BJ (cell line): ENCODE measurements around the gene IL11RA. TPM values are rescaled to one million over a fixed set of nuclear protein-coding genes. Genes with fewer than 3 reads are reported as not detected.

Experiments used
- CTCF ChIA-PET: fragments of 350-600 bp; formaldehyde crosslinking; extraction: SDS; loops from one replicate; lab custom pipeline; 2021; ENCODE audit warnings: antibody characterized with exemption, inconsistent platforms; lab: Yijun Ruan, JAX
- POLR2A ChIA-PET: fragments of 300-600 bp; sonication (Branson Sonifier 250); formaldehyde crosslinking; extraction: SDS; loops from one replicate; lab custom pipeline; 2021; ENCODE audit warnings: antibody characterized with exemption; lab: Charles Lee
- DNase-seq: peaks from one replicate; pipeline ENCODE4 v3.0.0-alpha.2; 2011; ENCODE audit warnings: low read depth
- H3K27me3 ChIP-seq: 2 replicates; pipeline ENCODE4 v1.6.0; 2011; ENCODE audit warnings: low read length; ENCODE audit not compliant: control insufficient read depth, insufficient read depth
- H3K36me3 ChIP-seq: 2 replicates; pipeline ENCODE4 v1.5.1; 2011; ENCODE audit warnings: low read length; ENCODE audit not compliant: control insufficient read depth, insufficient read depth
- H3K4me3 ChIP-seq: 2 replicates; pipeline ENCODE4 v1.5.1; 2011; ENCODE audit warnings: low read depth, mild to moderate bottlenecking, control low read depth, low read length
- polyA plus RNA-seq: library from polyadenylated mRNA; depleted of rRNA; stranded (reverse); fragments of >200 nt; gene quantifications from 2 replicates; pipeline ENCODE4 v1.2.3, GENCODE V29; 2011
- TF ChIP-seq, protein P1 (sequence below): IDR thresholded peaks from 2 replicates; pipeline ENCODE4 v1.5.1; 2011; ENCODE audit warnings: low read depth, mild to moderate bottlenecking, control low read depth, inconsistent platforms, low read length, moderate library complexity; ENCODE audit not compliant: insufficient read depth

IL11RA gene
- polyA plus RNA-seq, 1 experiment = 38.4 TPM

GRCh38 chr9:34607331-34607730 is 44.7 kb upstream of the IL11RA start:
- H3K27me3 ChIP-seq = peaks cover 4% of the 10 kb centered on the region
- CTCF ChIA-PET = interaction anchor here (0.6 to 5.3 kb wide), 4 partner anchors 16 to 59 kb away, joined by 3 to 26 read pairs (median 3); no protein-coding TSS in a partner anchor
- TF ChIP-seq, protein P1, sequence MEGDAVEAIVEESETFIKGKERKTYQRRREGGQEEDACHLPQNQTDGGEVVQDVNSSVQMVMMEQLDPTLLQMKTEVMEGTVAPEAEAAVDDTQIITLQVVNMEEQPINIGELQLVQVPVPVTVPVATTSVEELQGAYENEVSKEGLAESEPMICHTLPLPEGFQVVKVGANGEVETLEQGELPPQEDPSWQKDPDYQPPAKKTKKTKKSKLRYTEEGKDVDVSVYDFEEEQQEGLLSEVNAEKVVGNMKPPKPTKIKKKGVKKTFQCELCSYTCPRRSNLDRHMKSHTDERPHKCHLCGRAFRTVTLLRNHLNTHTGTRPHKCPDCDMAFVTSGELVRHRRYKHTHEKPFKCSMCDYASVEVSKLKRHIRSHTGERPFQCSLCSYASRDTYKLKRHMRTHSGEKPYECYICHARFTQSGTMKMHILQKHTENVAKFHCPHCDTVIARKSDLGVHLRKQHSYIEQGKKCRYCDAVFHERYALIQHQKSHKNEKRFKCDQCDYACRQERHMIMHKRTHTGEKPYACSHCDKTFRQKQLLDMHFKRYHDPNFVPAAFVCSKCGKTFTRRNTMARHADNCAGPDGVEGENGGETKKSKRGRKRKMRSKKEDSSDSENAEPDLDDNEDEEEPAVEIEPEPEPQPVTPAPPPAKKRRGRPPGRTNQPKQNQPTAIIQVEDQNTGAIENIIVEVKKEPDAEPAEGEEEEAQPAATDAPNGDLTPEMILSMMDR = no peak
- no peak overlapping the region for H3K4me3 ChIP-seq
- no peak for DNase-seq
- POLR2A ChIA-PET = no interaction called here
- H3K36me3 ChIP-seq = no peaks in the 10 kb centered on the region

DNA sequence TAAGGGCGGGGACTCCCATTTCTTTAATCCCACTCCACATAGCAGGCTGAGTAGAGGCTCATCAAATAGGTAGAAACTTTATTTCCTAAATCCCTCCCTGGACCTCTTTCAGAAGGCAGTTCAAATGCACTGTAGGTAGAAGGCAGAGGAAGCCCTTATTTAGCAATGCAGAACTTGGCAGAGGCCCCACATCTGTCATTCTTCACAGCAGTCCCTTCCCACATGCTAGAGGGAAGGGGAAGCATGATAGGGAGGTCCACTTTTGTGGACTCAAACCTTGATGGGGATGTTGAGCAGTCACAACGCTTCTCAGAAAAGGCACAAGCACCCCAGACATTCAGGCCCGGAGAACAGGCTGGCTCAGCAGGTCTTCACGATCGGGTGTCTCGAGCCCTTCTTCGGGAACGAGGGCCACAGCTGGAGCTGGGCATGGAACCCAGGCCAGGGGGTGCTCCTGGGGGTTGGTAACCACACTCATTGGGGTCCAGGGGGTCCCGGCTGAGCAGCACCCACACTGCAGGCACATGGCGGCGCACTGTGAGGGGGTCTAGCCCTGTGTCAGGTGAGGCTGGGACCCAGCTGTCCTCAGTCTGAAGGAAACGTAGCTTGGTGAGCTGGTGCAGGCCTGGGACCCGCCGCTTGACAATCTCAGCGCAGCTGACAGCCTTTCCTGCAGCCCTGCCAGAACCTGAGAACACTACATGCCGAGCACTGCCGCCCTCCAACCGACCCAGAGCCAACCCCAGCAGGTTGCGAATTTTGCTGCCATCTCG is 41.4 kb upstream of the IL11RA start:
- no peaks in the 10 kb centered on the region; the same call in 1 of the 2 replicates for H3K36me3 ChIP-seq
- TF ChIP-seq, protein P1 = no peak
- no peaks in the 10 kb centered on the region for H3K27me3 ChIP-seq
- no peak for DNase-seq
- no peak overlapping the region for H3K4me3 ChIP-seq
- CTCF ChIA-PET = interaction anchor here (1.1 to 5.9 kb wide), 6 partner anchors 8 to 92 kb away, joined by 4 to 112 read pairs (median 8); partner anchors contain the start of genes DCTN3 and SIGMAR1
- POLR2A ChIA-PET = no interaction called here

DNA sequence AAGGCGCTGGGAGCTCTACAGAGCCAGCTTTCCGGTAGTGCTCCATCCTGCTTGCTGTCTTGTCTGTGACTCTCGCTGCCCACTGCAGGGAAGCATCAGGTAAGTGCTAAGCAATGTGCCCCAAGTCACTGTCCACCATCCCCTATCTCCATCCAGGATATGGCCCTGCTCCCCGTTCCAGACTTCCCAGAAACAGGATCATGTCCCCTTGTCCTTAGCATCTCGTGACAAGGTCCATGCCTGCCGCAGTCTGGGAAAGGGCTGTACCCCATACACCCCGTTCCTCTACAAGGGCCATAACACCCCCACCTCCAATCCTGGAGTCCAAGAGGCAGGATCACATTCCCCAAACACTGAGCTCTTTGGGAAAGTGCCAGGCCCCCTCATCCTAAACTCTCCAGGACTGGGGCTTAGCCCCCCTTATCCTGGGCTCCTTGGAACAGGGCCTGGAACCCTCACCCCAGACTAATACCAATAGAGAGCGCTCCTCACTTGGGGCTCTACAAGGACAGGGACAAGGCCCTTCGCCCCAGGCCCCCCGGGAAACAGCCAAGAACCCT is 40.7 kb upstream of the IL11RA start:
- ChIA-PET POLR2A (no interaction called here), CTCF (interaction anchor here (1.1 to 5.9 kb wide), 6 partner anchors 9 to 91 kb away, joined by 4 to 112 read pairs (median 8); partner anchors contain the start of genes DCTN3 and SIGMAR1)
- H3K27me3 ChIP-seq = no peaks in the 10 kb centered on the region
- H3K36me3 ChIP-seq = peaks cover 3% of the 10 kb centered on the region
- DNase-seq = no peak
- H3K4me3 ChIP-seq = peak overlapping the region; percentile 70
- TF ChIP-seq, protein P1 = no peak

GRCh38 chr9:34611811-34612787 is 39.9 kb upstream of the IL11RA start, which contains the start of gene RPP25L:
Gene RPP25L (minus strand): TSS chr9:34612097. CDS start chr9:34611296, 801 bp downstream.
- H3K4me3 ChIP-seq = peak within 1 kb of the TSS; percentile 70
- peaks cover 8% of the 10 kb centered on the region for H3K36me3 ChIP-seq
- DNase-seq = peak; percentile 19
- ChIA-PET POLR2A (interaction anchor here (0.6 kb wide), 1 partner anchor 13 kb away, joined by 4 read pairs; no protein-coding TSS in a partner anchor), CTCF (interaction anchor here (1.0 to 5.9 kb wide), 7 partner anchors 8 to 91 kb away, joined by 4 to 112 read pairs (median 6); partner anchors contain the start of genes DCTN3 and SIGMAR1)
- no peaks in the 10 kb centered on the region for H3K27me3 ChIP-seq
- TF ChIP-seq, protein P1 = no peak
